GM19467 (cell line): ENCODE results near the gene MYO18A.

Source experiments
- ATAC-seq: cut with Tn5 transposase; IDR thresholded peaks from one replicate; pipeline ENCODE4 v1.9.1; 2021; ENCODE audit warnings: mild to moderate bottlenecking, moderate library complexity; ENCODE audit not compliant: unreplicated experiment

Gene MYO18A

DNA sequence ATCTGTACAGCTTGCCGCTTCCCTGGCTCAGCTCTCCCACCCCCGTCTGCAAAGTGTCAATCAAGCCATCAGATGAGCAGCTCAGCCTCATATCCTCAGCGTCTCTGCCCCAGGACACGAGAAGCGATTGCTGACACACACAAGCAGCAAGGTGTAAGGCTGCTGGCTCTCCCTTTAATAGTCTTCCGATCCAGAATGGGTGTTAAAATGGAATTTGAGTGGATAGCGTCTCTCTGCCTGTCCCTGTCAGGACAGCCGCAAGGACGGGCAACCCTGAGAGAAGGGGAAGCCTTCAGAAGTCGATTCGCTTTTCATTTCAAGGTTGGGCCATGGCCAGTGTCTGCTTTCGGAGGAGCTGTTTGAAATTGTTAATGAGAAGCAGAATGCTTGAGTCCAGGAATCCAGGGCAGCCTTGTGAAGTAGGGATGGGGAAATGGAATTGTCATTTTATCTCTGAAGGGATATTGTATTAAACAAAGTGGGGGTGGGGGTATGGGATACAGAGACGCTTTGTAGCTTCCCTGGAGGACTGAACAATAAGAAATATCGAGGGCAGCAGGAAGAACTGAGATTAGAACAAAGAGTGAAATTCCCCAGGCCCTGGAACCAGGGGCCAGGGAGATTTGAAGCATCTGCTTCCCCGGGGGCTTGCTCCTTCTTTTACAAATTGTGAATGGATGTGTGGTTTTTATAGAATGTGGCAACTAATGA is 142.0 kb downstream of the MYO18A start:
- ATAC-seq, result no peak

DNA sequence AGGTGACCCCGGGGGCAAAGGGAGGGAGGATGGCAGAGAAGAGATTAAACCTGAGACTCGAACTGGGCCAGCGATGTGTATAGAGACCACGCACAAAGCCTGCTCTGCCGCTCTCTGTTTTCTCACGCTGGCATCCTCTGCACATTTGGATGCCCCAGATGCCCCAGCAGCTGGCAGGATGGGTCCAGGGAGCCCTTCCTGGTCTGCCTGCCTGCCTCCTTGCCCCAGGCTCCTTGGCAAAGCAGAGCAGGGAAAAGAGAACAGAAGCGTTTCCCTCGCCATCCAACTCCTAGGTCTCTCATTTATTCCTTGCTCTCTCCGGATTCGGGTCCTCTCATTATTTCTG is 142.5 kb downstream of the MYO18A start:
- no peak for ATAC-seq

DNA sequence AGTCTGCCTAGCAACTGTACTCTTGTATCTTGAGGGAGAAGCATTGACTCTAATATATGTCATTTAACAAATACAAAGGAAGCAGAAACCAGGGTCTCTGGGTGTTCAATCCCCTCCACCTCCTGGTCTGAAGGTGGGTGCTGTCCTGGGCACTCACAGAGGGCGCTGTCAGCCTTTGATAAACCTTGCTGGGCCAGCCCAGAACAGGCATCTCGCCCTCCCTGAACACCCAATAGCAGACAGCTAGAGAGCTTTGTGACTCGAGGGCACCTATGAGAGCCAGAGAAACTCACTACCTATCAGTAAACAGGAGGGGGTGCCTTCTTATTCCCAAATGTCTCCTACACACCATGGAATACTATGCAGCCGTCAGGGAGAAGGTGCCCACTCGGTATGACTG is 143.6 kb downstream of the MYO18A start:
- ATAC-seq, result no peak

DNA sequence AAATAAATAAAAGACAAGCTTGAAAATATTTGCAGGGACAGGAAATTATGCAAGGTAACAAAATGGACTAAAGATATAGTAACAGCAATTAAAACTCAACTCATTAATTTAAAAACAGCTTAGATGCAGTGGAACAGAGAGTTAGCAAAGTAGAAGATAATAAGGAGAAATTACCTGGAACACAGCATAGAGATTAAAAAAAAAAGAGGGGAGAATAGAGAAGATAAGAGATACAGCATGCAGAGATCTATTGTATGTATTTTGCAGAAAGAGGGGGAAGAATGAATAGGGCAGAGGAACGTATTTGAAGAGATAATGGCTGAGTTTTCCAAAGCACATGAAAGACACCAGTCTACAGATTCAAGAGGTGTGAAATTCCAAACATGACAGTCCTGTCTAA is 145.7 kb downstream of the MYO18A start:
- ATAC-seq, result no peak

DNA sequence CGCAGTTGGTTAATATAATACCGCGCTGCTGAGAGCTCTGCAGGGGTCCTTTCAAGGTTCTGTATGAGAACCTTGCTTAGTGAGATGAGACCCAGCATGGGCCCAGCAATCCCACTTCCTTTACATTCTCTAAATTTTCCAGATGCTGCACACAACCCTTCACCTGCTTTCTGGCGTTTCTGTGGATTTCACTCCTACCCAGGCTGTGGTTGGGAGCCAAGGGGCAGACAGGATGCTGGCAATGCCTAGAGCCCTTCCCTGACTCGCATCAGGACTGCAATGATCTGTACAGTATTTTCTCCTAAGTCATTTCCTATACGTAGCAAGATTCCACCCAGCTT is 147.4 kb downstream of the MYO18A start:
- no peak for ATAC-seq

DNA sequence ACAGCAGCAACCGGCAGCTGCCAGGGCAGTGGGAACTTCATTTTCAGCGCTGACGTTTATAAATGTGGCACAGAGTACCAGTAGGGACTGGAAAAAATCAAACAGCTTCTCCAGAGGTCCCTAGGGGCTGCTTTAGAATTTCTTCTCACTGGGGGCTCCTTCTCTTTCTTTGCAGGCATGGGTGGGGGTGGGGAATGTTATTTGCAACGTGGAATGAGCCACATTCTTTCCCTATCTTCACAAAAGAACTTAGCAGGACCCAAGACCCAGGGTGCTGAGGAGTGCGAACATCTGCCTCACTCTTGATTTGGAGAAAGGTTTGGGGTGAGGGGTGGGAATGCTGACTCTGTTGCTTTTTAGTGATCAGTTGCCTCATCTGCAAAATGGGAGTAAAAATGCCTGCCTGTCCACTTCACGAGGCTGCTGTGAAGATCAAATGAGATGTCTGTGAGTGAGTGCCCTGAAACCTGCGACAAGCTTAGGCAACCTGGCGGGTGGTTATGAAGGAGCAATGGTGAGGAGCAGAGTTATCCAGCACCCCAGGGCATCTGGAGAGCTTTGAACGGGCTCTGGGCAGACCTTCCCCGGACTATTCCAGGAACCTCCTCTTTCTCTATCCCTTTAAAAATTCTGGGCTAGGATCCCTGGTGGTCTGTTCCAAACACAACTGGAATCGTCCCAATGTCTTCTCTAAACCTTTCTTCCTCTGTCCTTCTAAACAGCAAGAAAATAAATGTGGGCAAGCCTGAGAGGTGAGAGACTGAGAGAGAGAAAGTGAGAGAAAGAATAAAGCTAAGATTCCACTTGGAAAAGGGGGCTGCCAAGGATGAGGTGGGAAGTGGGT is 148.0 kb downstream of the MYO18A start:
- no peak for ATAC-seq

DNA sequence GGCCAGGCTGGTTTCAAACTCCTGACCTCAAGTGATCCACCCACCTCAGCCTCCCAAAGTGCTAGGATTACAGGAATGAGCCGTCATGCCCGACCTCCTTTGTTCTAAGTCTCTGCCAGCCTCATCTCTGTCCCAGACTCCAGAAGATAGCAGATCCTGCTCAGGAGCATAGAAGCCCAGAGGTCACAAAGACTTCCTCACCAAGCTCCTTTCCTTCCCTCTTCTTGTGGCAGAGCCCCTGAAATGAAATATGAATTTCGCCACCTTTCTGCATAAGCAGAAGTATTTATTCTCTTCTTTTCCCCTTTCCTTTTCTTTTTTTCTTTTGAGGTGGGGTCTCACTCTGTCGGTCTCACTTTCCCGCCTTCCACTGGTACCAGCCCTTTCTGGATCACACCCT is 148.7 kb downstream of the MYO18A start:
- no peak for ATAC-seq

DNA sequence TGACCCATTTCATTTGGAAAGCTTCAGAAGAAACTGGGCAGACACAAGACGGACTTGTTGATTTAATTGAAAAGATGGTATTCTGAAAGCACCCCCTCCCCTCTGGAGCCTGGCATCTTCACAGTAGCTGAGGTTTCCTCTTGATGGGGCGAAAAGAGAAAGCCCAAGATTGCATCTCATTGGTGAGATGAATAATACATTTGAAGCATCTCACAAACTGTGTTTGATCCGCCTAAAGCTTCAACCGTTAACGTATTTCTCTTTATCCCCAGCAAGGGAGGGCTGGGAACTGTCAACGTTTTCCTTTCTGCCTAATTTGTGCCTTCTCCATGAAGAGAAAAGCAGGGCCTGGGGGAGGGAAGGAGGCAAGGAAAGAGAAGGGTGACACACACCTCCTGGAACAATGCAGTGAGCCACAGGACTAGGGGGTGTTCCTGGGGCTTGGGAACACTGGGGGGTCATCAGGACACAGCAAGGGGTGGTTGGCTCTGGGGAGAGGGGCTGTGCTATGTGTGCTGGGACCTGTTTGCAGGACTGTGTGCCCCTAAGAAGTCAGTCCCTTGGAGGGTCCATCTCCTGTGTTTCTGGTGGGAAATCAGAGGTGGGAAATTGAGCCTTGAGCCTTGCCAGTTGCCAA is 155.8 kb downstream of the MYO18A start:
- ATAC-seq, result no peak

DNA sequence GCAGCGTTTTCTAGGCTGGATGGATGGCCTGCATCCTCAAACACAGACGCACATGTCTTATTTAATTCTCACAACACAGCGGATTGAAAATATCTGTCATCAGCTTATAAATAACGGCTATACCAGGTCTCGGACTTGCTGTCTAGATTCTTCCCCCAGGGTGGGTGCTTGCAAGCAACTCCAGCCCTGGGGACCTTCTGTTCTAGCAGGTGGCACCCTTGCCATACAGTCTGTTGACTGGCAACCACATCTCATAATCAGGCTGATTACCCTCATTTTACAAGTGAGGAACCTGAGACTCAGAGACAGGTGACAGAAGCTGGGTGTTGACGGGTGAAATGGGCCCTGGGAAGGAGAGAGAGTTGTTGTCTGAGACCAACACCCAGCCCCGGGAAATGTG is 158.1 kb downstream of the MYO18A start:
- no peak for ATAC-seq

DNA sequence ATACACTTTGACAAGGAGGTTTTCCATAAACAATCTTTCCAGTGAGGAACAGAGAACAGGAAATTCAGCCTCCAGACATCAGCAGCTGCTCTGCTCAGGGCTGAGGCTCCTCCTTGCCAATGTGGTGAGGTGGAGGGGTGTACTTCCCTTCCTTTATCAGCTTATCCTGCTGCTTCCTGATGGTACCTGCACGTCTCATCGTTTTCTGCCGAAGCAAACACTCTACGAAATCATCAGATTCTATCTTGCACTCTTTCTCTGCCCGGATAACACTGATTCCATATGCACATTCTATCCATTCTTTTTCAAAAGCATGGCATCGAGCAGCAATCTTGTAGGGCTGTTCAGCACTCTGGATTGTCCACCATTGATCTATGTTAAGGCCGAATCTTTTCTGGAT is 159.0 kb downstream of the MYO18A start:
- ATAC-seq, result no peak
